GM23338 (cell line): ENCODE results near the gene SLC25A12. TPM values are rescaled to one million over a fixed set of nuclear protein-coding genes. Genes with fewer than 3 reads are reported as not detected.

Experiments used
- ATAC-seq: fragments of 200-7000 bp; cut with Tn5 transposase; 3 replicates; pipeline ENCODE4 v1.9.1; 2020
- DNase-seq: peaks from one replicate; pipeline ENCODE4 v3.0.0-alpha.2; 2015; ENCODE audit warnings: low spot score
- H2AFZ ChIP-seq: fragments of 200-600 bp; sonication (generic); 2 replicates; pipeline ENCODE4 v1.8.0; 2016; ENCODE audit warnings: antibody characterized with exemption, mild to moderate bottlenecking, moderate library complexity
- H3F3A ChIP-seq: fragments of 200-600 bp; sonication (generic); replicated peaks from 2 replicates; pipeline ENCODE4 v1.8.0; 2017; ENCODE audit warnings: antibody characterized with exemption, mixed run types, low read depth
- H3K27ac ChIP-seq: fragments of 200-600 bp; sonication (generic); 2 replicates; pipeline ENCODE4 v1.6.1; 2016; ENCODE audit warnings: low read depth
- H3K27me3 ChIP-seq: fragments of 200-600 bp; sonication (generic); 2 replicates; pipeline ENCODE4 v1.8.0; 2016; ENCODE audit warnings: mild to moderate bottlenecking, mixed run types, moderate library complexity; ENCODE audit not compliant: insufficient read depth
- H3K36me3 ChIP-seq: fragments of 200-600 bp; sonication (generic); 2 replicates; pipeline ENCODE4 v1.8.0; 2016; ENCODE audit warnings: mild to moderate bottlenecking; ENCODE audit not compliant: insufficient read depth
- H3K4me1 ChIP-seq: fragments of 200-600 bp; sonication (generic); 2 replicates; pipeline ENCODE4 v1.8.0; 2016; ENCODE audit warnings: mild to moderate bottlenecking, moderate library complexity; ENCODE audit not compliant: insufficient read depth
- H3K4me2 ChIP-seq: fragments of 200-600 bp; sonication (generic); 2 replicates; pipeline ENCODE4 v1.7.1; 2017; ENCODE audit warnings: mixed run types
- H3K4me3 ChIP-seq: fragments of 200-600 bp; sonication (generic); 2 replicates; pipeline ENCODE4 v1.6.1; 2016; ENCODE audit warnings: mixed run types
- H3K79me2 ChIP-seq: fragments of 200-600 bp; sonication (generic); replicated peaks from 2 replicates; pipeline ENCODE4 v1.8.0; 2017; ENCODE audit warnings: mild to moderate bottlenecking; ENCODE audit not compliant: insufficient read depth
- H3K9me2 ChIP-seq: fragments of 200-600 bp; sonication (generic); 2 replicates; pipeline ENCODE4 v1.8.0; 2017; ENCODE audit not compliant: insufficient read depth
- H4K20me1 ChIP-seq: fragments of 200-600 bp; sonication (generic); replicated peaks from 2 replicates; pipeline ENCODE4 v1.8.0; 2017; ENCODE audit warnings: mild to moderate bottlenecking; ENCODE audit not compliant: insufficient read depth
- H3K27ac Mint-ChIP-seq: 2 replicates; pipeline ENCODE4 v1.8.0; 2020; ENCODE audit warnings: inconsistent platforms, mild to moderate bottlenecking, moderate library complexity, mixed read lengths
- H3K27me3 Mint-ChIP-seq: 3 replicates; pipeline ENCODE4 v1.8.0; 2022; ENCODE audit warnings: low read depth, mild to moderate bottlenecking, moderate library complexity, mixed read lengths, inconsistent platforms; ENCODE audit not compliant: insufficient read depth, poor library complexity
- H3K36me3 Mint-ChIP-seq: 3 replicates; pipeline ENCODE4 v1.8.0; 2021; ENCODE audit warnings: low read depth, mild to moderate bottlenecking, inconsistent platforms, moderate library complexity, mixed read lengths
- H3K4me1 Mint-ChIP-seq: 3 replicates; pipeline ENCODE4 v1.8.0; 2020; ENCODE audit warnings: mild to moderate bottlenecking, inconsistent platforms, mixed read lengths
- H3K4me3 Mint-ChIP-seq: 3 replicates; pipeline ENCODE4 v1.8.0; 2021; ENCODE audit warnings: moderate library complexity, mild to moderate bottlenecking, inconsistent platforms, mixed read lengths
- H3K9me3 Mint-ChIP-seq: 3 replicates; pipeline ENCODE4 v1.8.0; 2020; ENCODE audit warnings: moderate library complexity, mild to moderate bottlenecking, inconsistent platforms, mixed read lengths
- CREB1 ChIP-seq: fragments of 250-450 bp; sonication (Bioruptor Pico); IDR thresholded peaks from 2 replicates; pipeline ENCODE4 v1.5.0; 2020; ENCODE audit warnings: low read depth, mild to moderate bottlenecking, moderate library complexity
- EZH2 ChIP-seq: fragments of 200-600 bp; sonication (generic); IDR thresholded peaks from one replicate; pipeline ENCODE4 v1.8.0; 2017; ENCODE audit warnings: antibody characterized with exemption, mild to moderate bottlenecking, low read depth; ENCODE audit not compliant: unreplicated experiment
- EZH2phosphoT487 ChIP-seq: fragments of 200-600 bp; sonication (generic); IDR thresholded peaks from one replicate; pipeline ENCODE4 v1.8.1; 2018; ENCODE audit warnings: antibody characterized with exemption; ENCODE audit not compliant: unreplicated experiment
- JUNB ChIP-seq: IDR thresholded peaks from one replicate; pipeline ENCODE4 v1.6.1; 2016; ENCODE audit warnings: antibody characterized with exemption; ENCODE audit not compliant: unreplicated experiment
- NANOG ChIP-seq: IDR thresholded peaks from 2 replicates; pipeline ENCODE4 v1.6.1; 2016; ENCODE audit warnings: antibody characterized with exemption, borderline replicate concordance
- STAT1 ChIP-seq: IDR thresholded peaks from one replicate; pipeline ENCODE4 v1.6.1; 2016; ENCODE audit warnings: antibody characterized with exemption; ENCODE audit not compliant: unreplicated experiment
- ZNF331 ChIP-seq: fragments of 250-450 bp; sonication (Bioruptor Pico); IDR thresholded peaks from 2 replicates; pipeline ENCODE4 v1.5.0; 2020; ENCODE audit warnings: low read depth, mild to moderate bottlenecking, moderate library complexity
- polyA plus RNA-seq: library from polyadenylated mRNA; unstranded; fragments of >200 nt; fragmentation: Nextera tagmentation; extraction: Ambion mirVana; gene quantifications from 2 replicates; pipeline ENCODE4 v1.2.1, GENCODE V29; 2016
- total RNA-seq: library from RNA; depleted of rRNA; stranded (reverse); fragments of >200 nt; shearing (Covaris generic); gene quantifications from 2 replicates; pipeline ENCODE4 v1.2.3, GENCODE V29; 2014
- TF ChIP-seq, protein P1 (sequence below): IDR thresholded peaks from one replicate; pipeline ENCODE4 v1.6.1; 2018; ENCODE audit warnings: antibody characterized with exemption; ENCODE audit not compliant: unreplicated experiment
- TF ChIP-seq, protein P2 (sequence below): fragments of 250-450 bp; sonication (Bioruptor Pico); IDR thresholded peaks from 2 replicates; pipeline ENCODE4 v1.5.0; 2020; ENCODE audit warnings: mild to moderate bottlenecking, moderate library complexity
- TF ChIP-seq, protein P3 (sequence below), 2 experiments: fragments of 200-600 bp in 1 of 2; sonication (generic) in 1 of 2; conservative IDR thresholded peaks; 2 replicates each; pipeline versions ENCODE4 v1.5.1 to v1.6.1; 2016 to 2017; ENCODE audit warnings: antibody characterized with exemption in 2 of 2, low read depth in 2 of 2, mild to moderate bottlenecking in 2 of 2, moderate library complexity in 1 of 2
- TF ChIP-seq, protein P4 (sequence below): IDR thresholded peaks from 2 replicates; pipeline ENCODE4 v1.6.1; 2016; ENCODE audit warnings: antibody characterized with exemption

Gene SLC25A12
- total and polyA plus RNA-seq, 2 experiments from 2014 or later = 4.8 to 14.8 TPM

DNA sequence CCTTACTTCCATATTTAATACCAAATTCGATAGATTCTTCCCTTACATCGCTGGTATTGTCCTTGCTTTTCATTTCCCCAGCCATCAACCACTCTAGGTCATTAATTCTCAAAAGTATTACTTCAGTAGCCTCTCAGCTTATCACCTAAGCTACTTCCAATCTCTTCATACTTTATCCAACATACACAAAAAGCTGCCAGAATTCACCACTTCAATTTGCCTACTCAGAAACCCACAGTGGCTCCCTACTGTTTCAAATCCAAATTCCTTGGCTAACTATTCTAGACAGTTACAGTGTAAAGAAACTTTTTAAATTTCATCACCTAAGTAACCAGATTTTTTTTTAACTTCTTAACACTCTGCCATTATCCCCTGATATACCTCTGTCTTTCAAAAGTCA, 4.7 kb downstream of the SLC25A12 start:
- Histone ChIP-seq H3K4me3 (no peak overlapping the region), H3K36me3 (no peaks in the 10 kb centered on the region), H3K79me2 (no peaks in the 10 kb centered on the region), H4K20me1 (0 out of 2 replicates have a peak, but pooled peaks cover 3% of the 10 kb centered on the region), H3K9me2 (no peaks in the 10 kb centered on the region), H3F3A (no peaks in the 10 kb centered on the region), H2AFZ (no peak overlapping the region), H3K4me2 (no peak overlapping the region), H3K4me1 (peaks cover 4% of the 10 kb centered on the region; the same call in 1 of the 2 replicates), H3K27ac (no peak overlapping the region), H3K27me3 (no peaks in the 10 kb centered on the region)
- DNase-seq = no peak
- H3K9me3 Mint-ChIP-seq = no peaks in the 10 kb centered on the region
- peaks cover 7% of the 10 kb centered on the region for H3K27me3 Mint-ChIP-seq
- H3K27ac Mint-ChIP-seq = no peak overlapping the region
- TF ChIP-seq NANOG (no peak), EZH2 (no peak), STAT1 (no peak), JUNB (no peak), CREB1 (no peak), ZNF331 (CRISPR knock-in tag) (no peak), EZH2phosphoT487 (no peak)
- TF ChIP-seq, protein P1, sequence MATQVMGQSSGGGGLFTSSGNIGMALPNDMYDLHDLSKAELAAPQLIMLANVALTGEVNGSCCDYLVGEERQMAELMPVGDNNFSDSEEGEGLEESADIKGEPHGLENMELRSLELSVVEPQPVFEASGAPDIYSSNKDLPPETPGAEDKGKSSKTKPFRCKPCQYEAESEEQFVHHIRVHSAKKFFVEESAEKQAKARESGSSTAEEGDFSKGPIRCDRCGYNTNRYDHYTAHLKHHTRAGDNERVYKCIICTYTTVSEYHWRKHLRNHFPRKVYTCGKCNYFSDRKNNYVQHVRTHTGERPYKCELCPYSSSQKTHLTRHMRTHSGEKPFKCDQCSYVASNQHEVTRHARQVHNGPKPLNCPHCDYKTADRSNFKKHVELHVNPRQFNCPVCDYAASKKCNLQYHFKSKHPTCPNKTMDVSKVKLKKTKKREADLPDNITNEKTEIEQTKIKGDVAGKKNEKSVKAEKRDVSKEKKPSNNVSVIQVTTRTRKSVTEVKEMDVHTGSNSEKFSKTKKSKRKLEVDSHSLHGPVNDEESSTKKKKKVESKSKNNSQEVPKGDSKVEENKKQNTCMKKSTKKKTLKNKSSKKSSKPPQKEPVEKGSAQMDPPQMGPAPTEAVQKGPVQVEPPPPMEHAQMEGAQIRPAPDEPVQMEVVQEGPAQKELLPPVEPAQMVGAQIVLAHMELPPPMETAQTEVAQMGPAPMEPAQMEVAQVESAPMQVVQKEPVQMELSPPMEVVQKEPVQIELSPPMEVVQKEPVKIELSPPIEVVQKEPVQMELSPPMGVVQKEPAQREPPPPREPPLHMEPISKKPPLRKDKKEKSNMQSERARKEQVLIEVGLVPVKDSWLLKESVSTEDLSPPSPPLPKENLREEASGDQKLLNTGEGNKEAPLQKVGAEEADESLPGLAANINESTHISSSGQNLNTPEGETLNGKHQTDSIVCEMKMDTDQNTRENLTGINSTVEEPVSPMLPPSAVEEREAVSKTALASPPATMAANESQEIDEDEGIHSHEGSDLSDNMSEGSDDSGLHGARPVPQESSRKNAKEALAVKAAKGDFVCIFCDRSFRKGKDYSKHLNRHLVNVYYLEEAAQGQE = no peak
- TF ChIP-seq, protein P2, sequence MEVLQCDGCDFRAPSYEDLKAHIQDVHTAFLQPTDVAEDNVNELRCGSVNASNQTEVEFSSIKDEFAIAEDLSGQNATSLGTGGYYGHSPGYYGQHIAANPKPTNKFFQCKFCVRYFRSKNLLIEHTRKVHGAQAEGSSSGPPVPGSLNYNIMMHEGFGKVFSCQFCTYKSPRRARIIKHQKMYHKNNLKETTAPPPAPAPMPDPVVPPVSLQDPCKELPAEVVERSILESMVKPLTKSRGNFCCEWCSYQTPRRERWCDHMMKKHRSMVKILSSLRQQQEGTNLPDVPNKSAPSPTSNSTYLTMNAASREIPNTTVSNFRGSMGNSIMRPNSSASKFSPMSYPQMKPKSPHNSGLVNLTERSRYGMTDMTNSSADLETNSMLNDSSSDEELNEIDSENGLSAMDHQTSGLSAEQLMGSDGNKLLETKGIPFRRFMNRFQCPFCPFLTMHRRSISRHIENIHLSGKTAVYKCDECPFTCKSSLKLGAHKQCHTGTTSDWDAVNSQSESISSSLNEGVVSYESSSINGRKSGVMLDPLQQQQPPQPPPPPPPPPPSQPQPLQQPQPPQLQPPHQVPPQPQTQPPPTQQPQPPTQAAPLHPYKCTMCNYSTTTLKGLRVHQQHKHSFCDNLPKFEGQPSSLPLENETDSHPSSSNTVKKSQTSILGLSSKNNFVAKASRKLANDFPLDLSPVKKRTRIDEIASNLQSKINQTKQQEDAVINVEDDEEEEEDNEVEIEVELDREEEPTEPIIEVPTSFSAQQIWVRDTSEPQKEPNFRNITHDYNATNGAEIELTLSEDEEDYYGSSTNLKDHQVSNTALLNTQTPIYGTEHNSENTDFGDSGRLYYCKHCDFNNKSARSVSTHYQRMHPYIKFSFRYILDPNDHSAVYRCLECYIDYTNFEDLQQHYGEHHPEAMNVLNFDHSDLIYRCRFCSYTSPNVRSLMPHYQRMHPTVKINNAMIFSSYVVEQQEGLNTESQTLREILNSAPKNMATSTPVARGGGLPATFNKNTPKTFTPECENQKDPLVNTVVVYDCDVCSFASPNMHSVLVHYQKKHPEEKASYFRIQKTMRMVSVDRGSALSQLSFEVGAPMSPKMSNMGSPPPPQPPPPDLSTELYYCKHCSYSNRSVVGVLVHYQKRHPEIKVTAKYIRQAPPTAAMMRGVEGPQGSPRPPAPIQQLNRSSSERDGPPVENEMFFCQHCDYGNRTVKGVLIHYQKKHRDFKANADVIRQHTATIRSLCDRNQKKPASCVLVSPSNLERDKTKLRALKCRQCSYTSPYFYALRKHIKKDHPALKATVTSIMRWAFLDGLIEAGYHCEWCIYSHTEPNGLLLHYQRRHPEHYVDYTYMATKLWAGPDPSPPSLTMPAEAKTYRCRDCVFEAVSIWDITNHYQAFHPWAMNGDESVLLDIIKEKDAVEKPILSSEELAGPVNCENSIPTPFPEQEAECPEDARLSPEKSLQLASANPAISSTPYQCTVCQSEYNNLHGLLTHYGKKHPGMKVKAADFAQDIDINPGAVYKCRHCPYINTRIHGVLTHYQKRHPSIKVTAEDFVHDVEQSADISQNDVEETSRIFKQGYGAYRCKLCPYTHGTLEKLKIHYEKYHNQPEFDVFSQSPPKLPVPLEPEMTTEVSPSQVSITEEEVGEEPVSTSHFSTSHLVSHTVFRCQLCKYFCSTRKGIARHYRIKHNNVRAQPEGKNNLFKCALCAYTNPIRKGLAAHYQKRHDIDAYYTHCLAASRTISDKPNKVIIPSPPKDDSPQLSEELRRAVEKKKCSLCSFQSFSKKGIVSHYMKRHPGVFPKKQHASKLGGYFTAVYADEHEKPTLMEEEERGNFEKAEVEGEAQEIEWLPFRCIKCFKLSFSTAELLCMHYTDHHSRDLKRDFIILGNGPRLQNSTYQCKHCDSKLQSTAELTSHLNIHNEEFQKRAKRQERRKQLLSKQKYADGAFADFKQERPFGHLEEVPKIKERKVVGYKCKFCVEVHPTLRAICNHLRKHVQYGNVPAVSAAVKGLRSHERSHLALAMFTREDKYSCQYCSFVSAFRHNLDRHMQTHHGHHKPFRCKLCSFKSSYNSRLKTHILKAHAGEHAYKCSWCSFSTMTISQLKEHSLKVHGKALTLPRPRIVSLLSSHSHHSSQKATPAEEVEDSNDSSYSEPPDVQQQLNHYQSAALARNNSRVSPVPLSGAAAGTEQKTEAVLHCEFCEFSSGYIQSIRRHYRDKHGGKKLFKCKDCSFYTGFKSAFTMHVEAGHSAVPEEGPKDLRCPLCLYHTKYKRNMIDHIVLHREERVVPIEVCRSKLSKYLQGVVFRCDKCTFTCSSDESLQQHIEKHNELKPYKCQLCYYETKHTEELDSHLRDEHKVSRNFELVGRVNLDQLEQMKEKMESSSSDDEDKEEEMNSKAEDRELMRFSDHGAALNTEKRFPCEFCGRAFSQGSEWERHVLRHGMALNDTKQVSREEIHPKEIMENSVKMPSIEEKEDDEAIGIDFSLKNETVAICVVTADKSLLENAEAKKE = no peak
- TF ChIP-seq, protein P3, sequence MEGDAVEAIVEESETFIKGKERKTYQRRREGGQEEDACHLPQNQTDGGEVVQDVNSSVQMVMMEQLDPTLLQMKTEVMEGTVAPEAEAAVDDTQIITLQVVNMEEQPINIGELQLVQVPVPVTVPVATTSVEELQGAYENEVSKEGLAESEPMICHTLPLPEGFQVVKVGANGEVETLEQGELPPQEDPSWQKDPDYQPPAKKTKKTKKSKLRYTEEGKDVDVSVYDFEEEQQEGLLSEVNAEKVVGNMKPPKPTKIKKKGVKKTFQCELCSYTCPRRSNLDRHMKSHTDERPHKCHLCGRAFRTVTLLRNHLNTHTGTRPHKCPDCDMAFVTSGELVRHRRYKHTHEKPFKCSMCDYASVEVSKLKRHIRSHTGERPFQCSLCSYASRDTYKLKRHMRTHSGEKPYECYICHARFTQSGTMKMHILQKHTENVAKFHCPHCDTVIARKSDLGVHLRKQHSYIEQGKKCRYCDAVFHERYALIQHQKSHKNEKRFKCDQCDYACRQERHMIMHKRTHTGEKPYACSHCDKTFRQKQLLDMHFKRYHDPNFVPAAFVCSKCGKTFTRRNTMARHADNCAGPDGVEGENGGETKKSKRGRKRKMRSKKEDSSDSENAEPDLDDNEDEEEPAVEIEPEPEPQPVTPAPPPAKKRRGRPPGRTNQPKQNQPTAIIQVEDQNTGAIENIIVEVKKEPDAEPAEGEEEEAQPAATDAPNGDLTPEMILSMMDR (conservative IDR thresholded peaks at IDR 0.05; ENCODE audit: low read depth in 2 of 2) = no peak
- TF ChIP-seq, protein P4, sequence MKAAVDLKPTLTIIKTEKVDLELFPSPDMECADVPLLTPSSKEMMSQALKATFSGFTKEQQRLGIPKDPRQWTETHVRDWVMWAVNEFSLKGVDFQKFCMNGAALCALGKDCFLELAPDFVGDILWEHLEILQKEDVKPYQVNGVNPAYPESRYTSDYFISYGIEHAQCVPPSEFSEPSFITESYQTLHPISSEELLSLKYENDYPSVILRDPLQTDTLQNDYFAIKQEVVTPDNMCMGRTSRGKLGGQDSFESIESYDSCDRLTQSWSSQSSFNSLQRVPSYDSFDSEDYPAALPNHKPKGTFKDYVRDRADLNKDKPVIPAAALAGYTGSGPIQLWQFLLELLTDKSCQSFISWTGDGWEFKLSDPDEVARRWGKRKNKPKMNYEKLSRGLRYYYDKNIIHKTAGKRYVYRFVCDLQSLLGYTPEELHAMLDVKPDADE = no peak
- no peak for ATAC-seq
- H3K4me1 Mint-ChIP-seq = peaks cover 8% of the 10 kb centered on the region; the same call in 2 of the 3 replicates
- no peak overlapping the region for H3K4me3 Mint-ChIP-seq
- peaks cover 6% of the 10 kb centered on the region; the same call in 1 of the 3 replicates for H3K36me3 Mint-ChIP-seq
